ENCODE measurements around the gene CSF2RB.
"Not testable (repeated sequence)": the region's sequence is repeated elsewhere in the genome, so short reads cannot be mapped to it uniquely, and the experiment has no call there.

Gene CSF2RB

GRCh38 chr22:36963302-36963701 lies 49.9 kb downstream of the CSF2RB start:
- in situ Hi-C loops (cut with MboI; ENCODE audit: low sequenced_read_pairs), result no loop called here

GRCh38 chr22:36964106-36964505 lies 50.7 kb downstream of the CSF2RB start:
- in situ Hi-C loops (cut with MboI; ENCODE audit: low sequenced_read_pairs), result no loop called here

- in situ Hi-C loops (cut with MboI; ENCODE audit: low sequenced_read_pairs), result no loop called here
Measured at GRCh38 chr22:36965696-36966095, 52.3 kb downstream of the CSF2RB start.

- in situ Hi-C loops (cut with MboI; ENCODE audit: low sequenced_read_pairs), result no loop called here
Measured at GRCh38 chr22:36966851-36967540, 53.6 kb downstream of the CSF2RB start.

GRCh38 chr22:36968249-36968964 lies 55.0 kb downstream of the CSF2RB start:
- in situ Hi-C loops (cut with MboI; ENCODE audit: low sequenced_read_pairs), result no loop called here

GRCh38 chr22:36971341-36972125 lies 58.1 kb downstream of the CSF2RB start:
- in situ Hi-C loops (cut with MboI; ENCODE audit: low sequenced_read_pairs), result loop anchor here (10.0 kb wide), 1 partner anchor 107 kb away; the partner anchor contains the start of gene NCF4

GRCh38 chr22:36976606-36977005 lies 63.2 kb downstream of the CSF2RB start:
- in situ Hi-C loops (cut with MboI; ENCODE audit: low sequenced_read_pairs), result loop anchor here (10.0 kb wide), 1 partner anchor 112 kb away; the partner anchor contains the start of gene NCF4

- in situ Hi-C loops (cut with MboI; ENCODE audit: low sequenced_read_pairs), result loop anchor here (10.0 kb wide), 1 partner anchor 113 kb away; the partner anchor contains the start of gene NCF4
Measured at GRCh38 chr22:36977401-36977861, 64.0 kb downstream of the CSF2RB start.

- in situ Hi-C loops (cut with MboI; ENCODE audit: low sequenced_read_pairs), result loop anchor here (10.0 kb wide), 1 partner anchor 113 kb away; the partner anchor contains the start of gene NCF4
Measured at GRCh38 chr22:36977947-36978660, 64.7 kb downstream of the CSF2RB start.

GRCh38 chr22:36979016-36979910 lies 65.8 kb downstream of the CSF2RB start:
- in situ Hi-C loops (cut with MboI; ENCODE audit: low sequenced_read_pairs), result loop anchor here (10.0 kb wide), 1 partner anchor 114 kb away; the partner anchor contains the start of gene NCF4

GRCh38 chr22:36981247-36981775 lies 67.9 kb downstream of the CSF2RB start:
- in situ Hi-C loops (cut with MboI; ENCODE audit: low sequenced_read_pairs), result no loop called here

GRCh38 chr22:36982136-36982535 lies 68.7 kb downstream of the CSF2RB start:
- in situ Hi-C loops (cut with MboI; ENCODE audit: low sequenced_read_pairs), result no loop called here

- in situ Hi-C loops (cut with MboI; ENCODE audit: low sequenced_read_pairs), result no loop called here
Measured at GRCh38 chr22:36985211-36985889, 71.9 kb downstream of the CSF2RB start.

GRCh38 chr22:36986242-36986821 lies 72.9 kb downstream of the CSF2RB start:
- in situ Hi-C loops (cut with MboI; ENCODE audit: low sequenced_read_pairs), result no loop called here

- in situ Hi-C loops (cut with MboI; ENCODE audit: low sequenced_read_pairs), result no loop called here
Measured at GRCh38 chr22:36988075-36988832, 74.8 kb downstream of the CSF2RB start.

- in situ Hi-C loops (cut with MboI; ENCODE audit: low sequenced_read_pairs), result not testable (repeated sequence)
Measured at GRCh38 chr22:36989012-36989411, 75.6 kb downstream of the CSF2RB start.
